Sciatic nerve (tissue), 2 donors: ENCODE data around the gene ASCC1. TPM values are rescaled to one million over a fixed set of nuclear protein-coding genes. Genes with fewer than 3 reads are reported as not detected.

Experiments
- ATAC-seq: fragments of 200-7000 bp; cut with Tn5 transposase; one replicate; pipeline ENCODE4 v1.9.1; 2020; ENCODE audit warnings: mild to moderate bottlenecking, moderate library complexity
- DNase-seq: peaks from one replicate; pipeline ENCODE4 v3.0.0-alpha.2; 2020; ENCODE audit warnings: low spot score
- intact Hi-C: fragments of 100-400 bp; cut with DNase I; formaldehyde crosslinking; loops from one replicate; pipeline ENCODE4 v1.14.2; 2022
- total RNA-seq: library from RNA; stranded (reverse); fragmentation: NEBNext Ultra II Directional; extraction: Animal tissue kit (Norgen Biotek cat#: 25700); gene quantifications from one replicate; pipeline ENCODE4 v1.2.1, GENCODE V29; 2021
- donor health status: DM: no; HTN: no; CAD: no.
- donor health status: DM: no; HTN: no; CAD: no.

ASCC1 gene
- total RNA-seq, 1 donor from 2014 or later: 37.4 TPM

DNA sequence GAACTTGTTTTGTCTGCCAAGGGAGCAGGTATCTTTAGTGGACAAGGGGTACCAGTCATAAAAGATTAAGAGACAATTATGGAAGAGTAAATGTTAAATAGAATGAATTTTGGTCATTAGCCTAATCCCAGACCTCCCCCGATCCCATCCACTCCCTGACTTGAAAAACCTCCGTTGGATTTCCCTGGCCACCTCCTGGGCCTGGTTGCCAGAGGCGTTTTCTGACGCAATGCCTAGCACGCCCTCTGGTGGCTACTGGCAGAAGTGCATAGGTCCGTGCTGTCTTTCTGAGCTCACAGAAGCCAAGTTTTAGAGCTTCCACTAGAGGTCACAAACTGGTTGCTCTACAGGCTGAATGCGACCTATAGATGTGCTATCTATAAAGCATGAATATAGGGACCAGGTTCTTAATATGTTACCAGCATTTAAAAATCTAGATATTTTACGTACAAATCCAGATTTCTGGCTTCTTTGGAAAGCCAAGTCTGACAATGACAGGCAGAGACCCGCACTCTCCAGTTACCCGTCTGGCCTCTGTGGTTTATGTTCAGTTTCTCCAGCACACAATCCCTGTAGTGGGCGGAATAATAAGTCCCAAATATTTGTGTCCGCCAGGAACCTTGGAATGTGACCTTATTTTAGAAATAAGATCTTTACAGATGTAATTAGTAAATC is 167.5 kb downstream of the ASCC1 start:
- intact Hi-C loops: loop anchor here (5.0 kb wide), 1 partner anchor 91 kb away; no protein-coding TSS in a partner anchor
- ATAC-seq (peak; percentile 90), DNase-seq (peak; percentile 98)

Other genes with a start within 250 kb of the ASCC1 start
- 5.3 TPM for gene SPOCK2, start 127.7 kb downstream of the ASCC1 start, total RNA-seq
- gene ANAPC16, start 264 bp downstream of the ASCC1 start, total RNA-seq: 76.1 TPM
- 232 TPM for gene DDIT4, start 57.6 kb upstream of the ASCC1 start, total RNA-seq
- gene DNAJB12, start 138.6 kb upstream of the ASCC1 start, total RNA-seq: 50.0 TPM